ENCODE measurements around the gene GLRB. TPM values are rescaled to one million over a fixed set of nuclear protein-coding genes. Genes with fewer than 3 reads are reported as not detected.

GLRB gene
- total and polyA plus RNA-seq, 8 donors, result 4.1 to 11.3 (median 7.2) TPM

DNA sequence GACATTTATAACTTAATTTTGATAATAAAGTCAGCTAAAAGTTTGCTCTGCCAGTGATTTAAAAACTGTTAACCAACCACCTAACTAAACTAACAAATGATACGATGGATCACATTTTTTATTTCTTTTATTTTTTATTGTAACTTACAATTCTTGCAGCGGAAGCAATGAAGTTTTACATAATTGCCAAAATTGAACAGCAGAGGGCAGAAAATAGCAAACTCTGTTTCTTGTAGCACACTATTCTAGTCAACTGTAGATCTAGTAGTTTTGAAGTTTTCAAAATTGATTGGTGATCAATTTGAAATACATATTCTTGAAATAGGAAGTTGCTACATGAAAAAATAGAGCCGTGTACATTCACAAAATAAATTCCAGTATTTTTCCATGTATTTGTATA, 141.8 kb downstream of the GLRB start:
- DNase-seq, result no peak
- intact Hi-C loops (cut with DNase I), result loop anchor here in 1 of 3 donors (5.0 kb wide), 1 partner anchor 760 kb away; no protein-coding TSS in a partner anchor

DNA sequence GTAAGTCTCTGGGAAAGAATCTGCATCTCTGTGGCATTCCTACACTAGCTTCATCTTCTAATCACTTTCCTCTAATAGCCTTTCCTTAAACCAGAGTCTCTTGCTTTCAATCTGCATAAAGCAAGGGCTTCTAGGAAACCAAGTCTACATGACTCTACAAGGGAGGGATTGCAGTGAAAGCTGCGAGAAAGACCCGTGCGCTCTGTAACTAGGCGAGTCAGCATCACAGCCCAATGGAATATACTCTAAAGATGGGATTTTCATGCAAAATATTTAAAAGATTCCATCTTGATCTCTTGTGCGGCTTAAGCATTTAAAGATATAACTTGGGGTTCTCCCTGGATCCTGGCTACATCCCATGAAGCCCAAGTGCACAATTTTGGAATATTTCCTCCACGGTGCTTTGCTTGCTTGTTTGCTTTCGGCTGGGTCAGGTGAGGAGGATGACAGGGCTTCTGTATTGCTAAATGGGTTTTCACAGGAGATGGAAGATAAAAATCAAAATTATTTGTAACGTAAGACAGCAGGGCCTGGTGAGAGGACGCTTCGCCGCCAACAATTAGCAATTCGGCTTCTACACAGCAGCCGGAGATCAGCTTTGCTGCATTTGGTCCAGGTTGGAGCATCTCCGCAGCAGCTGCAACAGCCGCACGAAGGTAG, 143.9 kb downstream of the GLRB start:
- ATAC-seq (no peak), FAIRE-seq (no peak), DNase-seq (no peak)
- peaks cover 0 to 4% (median 0%) of the 10 kb centered on the region in 3 donors for H3K4me1 ChIP-seq
- H3K27me3 ChIP-seq, result peaks cover 0 to 47% (median 9%) of the 10 kb centered on the region in 4 donors
- WGBS, 2 donors, result 10 to 12% methylated on average over 16 of the region's 16 CpGs
- TF ChIP-seq, protein P1, sequence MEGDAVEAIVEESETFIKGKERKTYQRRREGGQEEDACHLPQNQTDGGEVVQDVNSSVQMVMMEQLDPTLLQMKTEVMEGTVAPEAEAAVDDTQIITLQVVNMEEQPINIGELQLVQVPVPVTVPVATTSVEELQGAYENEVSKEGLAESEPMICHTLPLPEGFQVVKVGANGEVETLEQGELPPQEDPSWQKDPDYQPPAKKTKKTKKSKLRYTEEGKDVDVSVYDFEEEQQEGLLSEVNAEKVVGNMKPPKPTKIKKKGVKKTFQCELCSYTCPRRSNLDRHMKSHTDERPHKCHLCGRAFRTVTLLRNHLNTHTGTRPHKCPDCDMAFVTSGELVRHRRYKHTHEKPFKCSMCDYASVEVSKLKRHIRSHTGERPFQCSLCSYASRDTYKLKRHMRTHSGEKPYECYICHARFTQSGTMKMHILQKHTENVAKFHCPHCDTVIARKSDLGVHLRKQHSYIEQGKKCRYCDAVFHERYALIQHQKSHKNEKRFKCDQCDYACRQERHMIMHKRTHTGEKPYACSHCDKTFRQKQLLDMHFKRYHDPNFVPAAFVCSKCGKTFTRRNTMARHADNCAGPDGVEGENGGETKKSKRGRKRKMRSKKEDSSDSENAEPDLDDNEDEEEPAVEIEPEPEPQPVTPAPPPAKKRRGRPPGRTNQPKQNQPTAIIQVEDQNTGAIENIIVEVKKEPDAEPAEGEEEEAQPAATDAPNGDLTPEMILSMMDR (IDR thresholded peaks at IDR 0.05), result no peak
- H3K36me3 ChIP-seq, result no peaks in the 10 kb centered on the region
- H3K9me3 ChIP-seq, result no peaks in the 10 kb centered on the region
- no peak overlapping the region for H3K27ac ChIP-seq
- H3K4me3 ChIP-seq, result peak overlapping the region in 3 of 4 donors; percentile 15 to 45 (median 25)
- intact Hi-C loops (cut with DNase I), result loop anchor here in 1 of 3 donors (5.0 kb wide), 1 partner anchor 757 kb away; no protein-coding TSS in a partner anchor

More for the DNA sequence above, 141.8 kb downstream of the GLRB start:
- peaks cover 0 to 4% (median 0%) of the 10 kb centered on the region in 3 donors for H3K4me1 ChIP-seq
- peak; percentile 64 for FAIRE-seq
- no peak overlapping the region for H3K4me3 ChIP-seq
- H3K36me3 ChIP-seq, result no peaks in the 10 kb centered on the region
- no peak overlapping the region for H3K27ac ChIP-seq
- no peak for ATAC-seq
- WGBS, 2 donors, result 10% methylated on average over 3 of the region's 3 CpGs
- TF ChIP-seq, protein P1 (IDR thresholded peaks at IDR 0.05), result peak in 3 of 4 donors; percentile 8 to 32 (median 32)
- peaks cover 0 to 35% (median 6%) of the 10 kb centered on the region in 4 donors for H3K27me3 ChIP-seq
- no peaks in the 10 kb centered on the region for H3K9me3 ChIP-seq

DNA sequence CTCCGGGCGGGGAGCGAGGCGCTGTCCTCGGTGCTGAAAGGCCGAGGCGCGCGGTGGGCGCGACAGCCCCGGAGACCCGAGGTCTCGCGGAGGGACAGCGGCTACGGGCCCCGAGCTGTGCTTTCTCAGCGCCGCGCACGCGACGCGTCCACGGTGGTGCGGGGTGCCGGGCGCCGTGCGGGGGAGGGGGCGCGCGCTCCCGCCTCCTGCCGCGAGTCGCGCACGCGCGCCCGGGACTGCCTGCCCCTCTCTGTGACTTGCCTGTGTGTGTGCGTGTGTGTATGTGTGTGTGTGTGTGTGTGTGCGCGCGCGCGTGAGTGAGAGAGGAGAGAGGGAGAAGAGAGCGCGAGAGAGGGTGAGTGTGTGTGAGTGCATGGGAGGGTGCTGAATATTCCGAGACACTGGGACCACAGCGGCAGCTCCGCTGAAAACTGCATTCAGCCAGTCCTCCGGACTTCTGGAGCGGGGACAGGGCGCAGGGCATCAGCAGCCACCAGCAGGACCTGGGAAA, 144.5 kb downstream of the GLRB start, which contains the start of gene GRIA2:
Gene GRIA2, plus strand, starts transcription at position 358 of the 511 bp plus-strand sequence. CDS start 315 bp downstream, outside the sequence.
- DNase-seq (peak; percentile 41 to 88 (median 70)), FAIRE-seq (no peak), ATAC-seq (peak; percentile 79 to 95 (median 88))
- Histone ChIP-seq H3K27ac (no peak within 1 kb of the TSS), H3K9me3 (no peaks in the 10 kb centered on the region), H3K27me3 (peaks cover 0 to 53% (median 12%) of the 10 kb centered on the region in 4 donors), H3K4me1 (peaks cover 0 to 4% (median 0%) of the 10 kb centered on the region in 3 donors), H3K4me3 (peak within 1 kb of the TSS; percentile 4 to 45 (median 20)), H3K36me3 (no peaks in the 10 kb centered on the region)
- TF ChIP-seq, protein P1 (IDR thresholded peaks at IDR 0.05), result no peak
- 2 to 3% methylated on average over 25 to 57 of the region's 57 CpGs for WGBS, 2 donors
- intact Hi-C loops (cut with DNase I), result no loop called here

DNA sequence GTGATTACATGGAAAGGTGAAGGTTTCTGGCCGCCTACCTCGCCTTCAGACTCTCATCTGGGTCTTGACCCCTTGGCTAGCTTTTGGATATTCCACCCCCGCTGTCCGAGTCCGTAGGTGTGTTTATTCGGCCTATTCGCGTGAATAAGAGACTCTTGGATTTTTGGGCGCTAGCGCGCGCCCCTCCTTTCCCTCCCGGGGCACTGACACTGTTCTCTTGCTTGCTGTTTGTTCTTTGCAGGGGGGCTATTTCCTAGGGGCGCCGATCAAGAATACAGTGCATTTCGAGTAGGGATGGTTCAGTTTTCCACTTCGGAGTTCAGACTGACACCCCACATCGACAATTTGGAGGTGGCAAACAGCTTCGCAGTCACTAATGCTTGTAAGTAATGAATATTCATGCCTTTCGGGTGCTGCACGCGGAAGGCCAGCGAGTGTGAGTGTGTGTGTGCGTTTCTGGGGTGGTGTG, 145.5 kb downstream of the GLRB start:
- Histone ChIP-seq H3K36me3 (no peaks in the 10 kb centered on the region), H3K4me1 (peaks cover 0 to 4% (median 0%) of the 10 kb centered on the region in 3 donors), H3K4me3 (peak overlapping the region in 1 of 4 donors; percentile 38), H3K27me3 (peaks cover 0 to 56% (median 12%) of the 10 kb centered on the region in 4 donors), H3K9me3 (no peaks in the 10 kb centered on the region), H3K27ac (no peak overlapping the region)
- peak in 1 of 4 donors; percentile 6 for ATAC-seq
- TF ChIP-seq, protein P1 (IDR thresholded peaks at IDR 0.05), result no peak
- 6 to 8% methylated on average over 24 of the region's 24 CpGs for WGBS, 2 donors
- peak in 1 of 6 donors; percentile 25 for DNase-seq
- no peak for FAIRE-seq
- intact Hi-C loops (cut with DNase I), result no loop called here

Other genes with a start within 250 kb of the GLRB start
- gene PDGFC, start 104.4 kb upstream of the GLRB start, total RNA-seq, result 10 to 100 TPM; 10.8 to 32.9 (median 13.5) TPM
- 10 to 100 TPM in 1 of 2 donors, 1 to 10 TPM in 1; 4.3 to 13.4 TPM for gene PDGFC, start 104.4 kb upstream of the GLRB start, polyA plus RNA-seq
- 1 to 10 TPM in 4 of 6 donors, under 1 TPM in 2; 0.69 to 2.2 (median 1.5) TPM for gene GRIA2, start 144.6 kb downstream of the GLRB start, total RNA-seq
- 1 to 10 TPM; 1.1 to 6.0 TPM for gene GRIA2, start 144.6 kb downstream of the GLRB start, polyA plus RNA-seq

Data from pancreas (tissue), 10 donors.